Measurements from ENCODE around the gene CD247.

DNA sequence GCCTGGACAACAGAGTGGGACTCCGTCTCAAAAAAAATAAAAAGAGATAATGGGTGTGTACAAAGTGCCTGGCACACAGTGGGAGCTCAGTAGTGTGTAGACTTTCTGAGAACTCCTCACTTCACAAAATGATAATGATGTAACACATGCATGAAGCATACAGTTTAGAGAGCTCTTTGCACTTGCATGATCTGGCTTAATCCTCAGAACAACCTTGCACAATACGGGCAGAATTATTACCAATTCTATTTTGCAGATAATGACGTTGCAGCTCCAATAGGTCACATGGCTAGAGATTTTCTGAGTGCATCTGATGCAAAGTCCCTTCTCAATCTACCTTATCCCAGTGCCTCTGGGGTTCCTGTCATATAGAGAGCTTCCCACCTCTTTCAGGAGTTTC lies 71.4 kb downstream of the CD247 start:
- TF ChIP-seq, protein P1, sequence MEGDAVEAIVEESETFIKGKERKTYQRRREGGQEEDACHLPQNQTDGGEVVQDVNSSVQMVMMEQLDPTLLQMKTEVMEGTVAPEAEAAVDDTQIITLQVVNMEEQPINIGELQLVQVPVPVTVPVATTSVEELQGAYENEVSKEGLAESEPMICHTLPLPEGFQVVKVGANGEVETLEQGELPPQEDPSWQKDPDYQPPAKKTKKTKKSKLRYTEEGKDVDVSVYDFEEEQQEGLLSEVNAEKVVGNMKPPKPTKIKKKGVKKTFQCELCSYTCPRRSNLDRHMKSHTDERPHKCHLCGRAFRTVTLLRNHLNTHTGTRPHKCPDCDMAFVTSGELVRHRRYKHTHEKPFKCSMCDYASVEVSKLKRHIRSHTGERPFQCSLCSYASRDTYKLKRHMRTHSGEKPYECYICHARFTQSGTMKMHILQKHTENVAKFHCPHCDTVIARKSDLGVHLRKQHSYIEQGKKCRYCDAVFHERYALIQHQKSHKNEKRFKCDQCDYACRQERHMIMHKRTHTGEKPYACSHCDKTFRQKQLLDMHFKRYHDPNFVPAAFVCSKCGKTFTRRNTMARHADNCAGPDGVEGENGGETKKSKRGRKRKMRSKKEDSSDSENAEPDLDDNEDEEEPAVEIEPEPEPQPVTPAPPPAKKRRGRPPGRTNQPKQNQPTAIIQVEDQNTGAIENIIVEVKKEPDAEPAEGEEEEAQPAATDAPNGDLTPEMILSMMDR (IDR thresholded peaks at IDR 0.05 in 4 of 5, conservative IDR thresholded peaks at IDR 0.05 in 1 of 5) = no peak
- TF ChIP-seq POLR2A (IDR thresholded peaks at IDR 0.05) = no peak
